GM21390 (cell line): ENCODE data around the gene FOXS1.

Source experiments
- ATAC-seq: cut with Tn5 transposase; IDR thresholded peaks from one replicate; pipeline ENCODE4 v1.9.1; 2021; ENCODE audit not compliant: unreplicated experiment

The FOXS1 gene

GRCh38 chr20:31861385-31862156 is 16.2 kb upstream of the FOXS1 start:
- peak; percentile 63 for ATAC-seq

GRCh38 chr20:31861135-31861384 is 15.7 kb upstream of the FOXS1 start:
- peak; percentile 26 for ATAC-seq

- ATAC-seq = no peak
These were observed 15.2 kb upstream of the FOXS1 start for GRCh38 chr20:31860390-31861134.

GRCh38 chr20:31859998-31860380 is 14.6 kb upstream of the FOXS1 start:
- no peak for ATAC-seq

GRCh38 chr20:31859266-31859997 is 14.0 kb upstream of the FOXS1 start:
- no peak for ATAC-seq

GRCh38 chr20:31858760-31859083 is 13.3 kb upstream of the FOXS1 start:
- no peak for ATAC-seq

- ATAC-seq = no peak
These were observed 12.7 kb upstream of the FOXS1 start for GRCh38 chr20:31857861-31858759.

GRCh38 chr20:31856516-31856915 is 11.1 kb upstream of the FOXS1 start:
- no peak for ATAC-seq

GRCh38 chr20:31853481-31853880 is 8.1 kb upstream of the FOXS1 start:
- no peak for ATAC-seq

- no peak for ATAC-seq
These were observed 6.0 kb upstream of the FOXS1 start for GRCh38 chr20:31851240-31851955.

- ATAC-seq = no peak
These were observed 4.0 kb upstream of the FOXS1 start for GRCh38 chr20:31849306-31849930.

GRCh38 chr20:31848088-31848999 is 2.9 kb upstream of the FOXS1 start:
- ATAC-seq = no peak

GRCh38 chr20:31846793-31847138 is 1.4 kb upstream of the FOXS1 start:
- ATAC-seq = no peak

- ATAC-seq = no peak
These were observed 586 bp downstream of the FOXS1 start for GRCh38 chr20:31844737-31845299.

GRCh38 chr20:31843881-31844280 is 1.5 kb downstream of the FOXS1 start:
- no peak for ATAC-seq

- no peak for ATAC-seq
These were observed 2.1 kb downstream of the FOXS1 start for GRCh38 chr20:31843288-31843687.

- ATAC-seq = no peak
These were observed 2.8 kb downstream of the FOXS1 start for GRCh38 chr20:31842471-31843157.

GRCh38 chr20:31841928-31842327 is 3.5 kb downstream of the FOXS1 start:
- ATAC-seq = no peak
